ENCODE measurements around the gene CPNE8. TPM values are rescaled to one million over a fixed set of nuclear protein-coding genes. Genes with fewer than 3 reads are reported as not detected.

CPNE8 gene
- polyA plus RNA-seq, 1 donor (not counting 4 experiments of a cell fraction or from before 2014, with no cell fraction given) = 25.7 TPM

DNA sequence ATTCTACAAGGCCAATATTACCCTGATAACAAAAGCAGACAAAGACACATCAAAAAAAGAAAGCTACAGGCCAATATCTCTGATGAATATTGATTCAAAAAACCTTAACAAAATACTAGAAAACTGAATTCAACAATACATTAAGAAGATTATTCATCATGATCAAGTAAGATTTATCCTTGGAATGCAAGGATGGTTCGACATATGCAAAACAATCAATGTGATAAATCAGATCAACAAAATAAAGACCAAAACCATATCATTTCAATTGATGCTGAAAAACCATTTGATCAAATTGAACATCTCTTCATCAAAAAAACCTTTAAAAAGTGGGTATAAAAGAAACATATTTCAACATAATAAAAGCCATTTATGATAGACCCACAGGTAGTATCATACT, 117.3 kb downstream of the CPNE8 start:
- Histone ChIP-seq H3K27ac (ENCODE audit: control insufficient read depth, insufficient read depth, low read length) (no peak overlapping the region), H3K4me3 (ENCODE audit: control insufficient read depth in 2 of 3, extremely low read depth in 1 of 3, insufficient read depth in 2 of 3, low read depth in 1 of 3, low read length in 3 of 3) (no peak overlapping the region), H3K9me3 (ENCODE audit: control insufficient read depth, low read depth, low read length) (no peaks in the 10 kb centered on the region), H3K4me2 (ENCODE audit: control insufficient read depth, extremely low read depth, insufficient read depth, low read depth, low read length) (no peak overlapping the region), H2AFZ (ENCODE audit: control insufficient read depth, low read length) (no peak overlapping the region), H4K20me1 (ENCODE audit: control insufficient read depth, extremely low read depth, insufficient read depth, low read length) (no peaks in the 10 kb centered on the region), H3K27me3 (ENCODE audit: control insufficient read depth, extremely low read depth, insufficient read depth, low read length) (no peaks in the 10 kb centered on the region), H3K9ac (ENCODE audit: control insufficient read depth, extremely low read depth, insufficient read depth, low read length) (no peak overlapping the region), H3K79me2 (ENCODE audit: control insufficient read depth, insufficient read depth, low read length) (no peaks in the 10 kb centered on the region), H3K36me3 (ENCODE audit: control insufficient read depth in 2 of 2, extremely low read depth in 1 of 2, insufficient read depth in 2 of 2, low read length in 2 of 2) (no peaks in the 10 kb centered on the region), H3K9me1 (ENCODE audit: control insufficient read depth, extremely low read depth, insufficient read depth, low read length) (no peaks in the 10 kb centered on the region), H3K4me1 (ENCODE audit: control insufficient read depth, extremely low read depth, insufficient read depth, low read length) (peaks cover 3% of the 10 kb centered on the region)
- dilution Hi-C loops (cut with MboI; ENCODE audit: extremely low pct_ligation_motif_present, low sequenced_read_pairs) = no loop called here
- no peak for DNase-seq (ENCODE audit: low read depth, low spot score)
- FAIRE-seq = no peak
- TF ChIP-seq EZH2 (IDR thresholded peaks at IDR 0.05; ENCODE audit: low read length) = no peak
- TF ChIP-seq, protein P1, sequence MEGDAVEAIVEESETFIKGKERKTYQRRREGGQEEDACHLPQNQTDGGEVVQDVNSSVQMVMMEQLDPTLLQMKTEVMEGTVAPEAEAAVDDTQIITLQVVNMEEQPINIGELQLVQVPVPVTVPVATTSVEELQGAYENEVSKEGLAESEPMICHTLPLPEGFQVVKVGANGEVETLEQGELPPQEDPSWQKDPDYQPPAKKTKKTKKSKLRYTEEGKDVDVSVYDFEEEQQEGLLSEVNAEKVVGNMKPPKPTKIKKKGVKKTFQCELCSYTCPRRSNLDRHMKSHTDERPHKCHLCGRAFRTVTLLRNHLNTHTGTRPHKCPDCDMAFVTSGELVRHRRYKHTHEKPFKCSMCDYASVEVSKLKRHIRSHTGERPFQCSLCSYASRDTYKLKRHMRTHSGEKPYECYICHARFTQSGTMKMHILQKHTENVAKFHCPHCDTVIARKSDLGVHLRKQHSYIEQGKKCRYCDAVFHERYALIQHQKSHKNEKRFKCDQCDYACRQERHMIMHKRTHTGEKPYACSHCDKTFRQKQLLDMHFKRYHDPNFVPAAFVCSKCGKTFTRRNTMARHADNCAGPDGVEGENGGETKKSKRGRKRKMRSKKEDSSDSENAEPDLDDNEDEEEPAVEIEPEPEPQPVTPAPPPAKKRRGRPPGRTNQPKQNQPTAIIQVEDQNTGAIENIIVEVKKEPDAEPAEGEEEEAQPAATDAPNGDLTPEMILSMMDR (optimal IDR thresholded peaks at IDR 0.05 in 1 of 3, IDR thresholded peaks at IDR 0.05 in 1 of 3, conservative IDR thresholded peaks at IDR 0.05 in 1 of 3; ENCODE audit: extremely low read depth in 1 of 3, insufficient read depth in 2 of 3, low read length in 3 of 3) = no peak

DNA sequence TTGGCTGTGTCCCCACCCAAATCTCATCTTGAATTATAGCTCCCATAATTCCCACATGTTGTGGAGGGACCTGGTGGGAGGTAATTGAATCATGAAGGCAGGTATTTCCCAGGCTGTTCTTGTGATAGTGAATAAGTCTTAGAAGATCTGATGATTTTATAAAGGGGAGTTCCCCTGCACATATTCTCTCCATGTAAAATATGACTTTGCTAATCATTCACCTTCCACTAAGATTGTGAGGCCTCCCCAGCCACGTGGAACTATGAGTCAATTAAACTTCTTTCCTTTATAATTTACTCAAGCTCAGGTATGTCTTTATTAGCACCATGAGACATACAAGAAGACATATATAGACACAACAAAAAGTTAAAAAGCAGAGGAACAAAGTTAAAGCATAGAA, 120.0 kb downstream of the CPNE8 start:
- dilution Hi-C loops (cut with MboI; ENCODE audit: extremely low pct_ligation_motif_present, low sequenced_read_pairs) = no loop called here
- no peak overlapping the region for H3K4me3 ChIP-seq (ENCODE audit: control insufficient read depth in 2 of 3, extremely low read depth in 1 of 3, insufficient read depth in 2 of 3, low read depth in 1 of 3, low read length in 3 of 3)
- H3K9me1 ChIP-seq (ENCODE audit: control insufficient read depth, extremely low read depth, insufficient read depth, low read length) = no peaks in the 10 kb centered on the region
- H3K27ac ChIP-seq (ENCODE audit: control insufficient read depth, insufficient read depth, low read length) = no peak overlapping the region
- no peak for DNase-seq (ENCODE audit: low read depth, low spot score)
- no peaks in the 10 kb centered on the region for H3K27me3 ChIP-seq (ENCODE audit: control insufficient read depth, extremely low read depth, insufficient read depth, low read length)
- H2AFZ ChIP-seq (ENCODE audit: control insufficient read depth, low read length) = no peak overlapping the region
- TF ChIP-seq, protein P1 (optimal IDR thresholded peaks at IDR 0.05 in 1 of 3, IDR thresholded peaks at IDR 0.05 in 1 of 3, conservative IDR thresholded peaks at IDR 0.05 in 1 of 3; ENCODE audit: extremely low read depth in 1 of 3, insufficient read depth in 2 of 3, low read length in 3 of 3) = no peak
- TF ChIP-seq EZH2 (IDR thresholded peaks at IDR 0.05; ENCODE audit: low read length) = no peak
- no peaks in the 10 kb centered on the region for H3K79me2 ChIP-seq (ENCODE audit: control insufficient read depth, insufficient read depth, low read length)
- H4K20me1 ChIP-seq (ENCODE audit: control insufficient read depth, extremely low read depth, insufficient read depth, low read length) = no peaks in the 10 kb centered on the region
- H3K9me3 ChIP-seq (ENCODE audit: control insufficient read depth, low read depth, low read length) = no peaks in the 10 kb centered on the region
- H3K9ac ChIP-seq (ENCODE audit: control insufficient read depth, extremely low read depth, insufficient read depth, low read length) = no peak overlapping the region
- no peak for FAIRE-seq
- no peaks in the 10 kb centered on the region for H3K36me3 ChIP-seq (ENCODE audit: control insufficient read depth in 2 of 2, extremely low read depth in 1 of 2, insufficient read depth in 2 of 2, low read length in 2 of 2)
- no peaks in the 10 kb centered on the region for H3K4me1 ChIP-seq (ENCODE audit: control insufficient read depth, extremely low read depth, insufficient read depth, low read length)
- no peak overlapping the region for H3K4me2 ChIP-seq (ENCODE audit: control insufficient read depth, extremely low read depth, insufficient read depth, low read depth, low read length)
